GM18507 (cell line): ENCODE results near the gene TKFC.
A peak's percentile ranks its signal among the peaks of the same experiment; 100 is the strongest.

ENCODE experiments used
- DNase-seq: peaks from one replicate; pipeline ENCODE4 v3.0.0; 2011; ENCODE audit warnings: low read depth; ENCODE audit not compliant: insufficient read length; ENCODE audit errors: extremely low spot score
- FAIRE-seq: peaks from 2 replicates; lab custom pipeline; 2011; peaks lifted over from hg19 to GRCh38; lab: Jason Lieb, UNC

TKFC gene

DNA sequence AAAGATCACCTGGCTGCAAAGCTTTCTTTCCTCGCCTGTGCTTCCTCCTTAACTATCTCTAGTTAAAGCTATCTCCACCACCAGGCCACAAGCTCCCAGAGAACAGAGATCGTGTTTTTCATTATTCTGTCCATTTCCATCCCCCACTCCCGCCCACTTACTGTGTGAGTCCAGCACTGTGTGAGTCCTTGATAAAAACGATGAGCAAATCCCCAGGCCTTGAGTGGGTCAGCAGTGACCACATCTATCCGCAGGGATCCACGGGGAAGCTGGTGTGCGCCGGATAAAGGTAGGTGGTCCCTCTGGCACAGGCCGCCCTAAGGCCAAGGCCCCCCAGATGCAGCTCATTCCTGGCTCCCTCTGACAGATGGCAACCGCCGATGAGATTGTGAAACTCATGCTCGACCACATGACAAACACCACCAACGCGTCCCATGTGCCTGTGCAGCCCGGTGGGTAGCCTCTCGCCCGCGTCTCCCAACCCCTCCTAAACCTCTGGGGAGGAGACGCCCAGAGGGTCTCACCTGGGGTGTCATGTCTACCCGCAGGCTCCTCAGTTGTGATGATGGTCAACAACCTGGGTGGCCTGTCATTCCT lies 9.3 kb downstream of the TKFC start:
- FAIRE-seq (no peak), DNase-seq (no peak)

DNA sequence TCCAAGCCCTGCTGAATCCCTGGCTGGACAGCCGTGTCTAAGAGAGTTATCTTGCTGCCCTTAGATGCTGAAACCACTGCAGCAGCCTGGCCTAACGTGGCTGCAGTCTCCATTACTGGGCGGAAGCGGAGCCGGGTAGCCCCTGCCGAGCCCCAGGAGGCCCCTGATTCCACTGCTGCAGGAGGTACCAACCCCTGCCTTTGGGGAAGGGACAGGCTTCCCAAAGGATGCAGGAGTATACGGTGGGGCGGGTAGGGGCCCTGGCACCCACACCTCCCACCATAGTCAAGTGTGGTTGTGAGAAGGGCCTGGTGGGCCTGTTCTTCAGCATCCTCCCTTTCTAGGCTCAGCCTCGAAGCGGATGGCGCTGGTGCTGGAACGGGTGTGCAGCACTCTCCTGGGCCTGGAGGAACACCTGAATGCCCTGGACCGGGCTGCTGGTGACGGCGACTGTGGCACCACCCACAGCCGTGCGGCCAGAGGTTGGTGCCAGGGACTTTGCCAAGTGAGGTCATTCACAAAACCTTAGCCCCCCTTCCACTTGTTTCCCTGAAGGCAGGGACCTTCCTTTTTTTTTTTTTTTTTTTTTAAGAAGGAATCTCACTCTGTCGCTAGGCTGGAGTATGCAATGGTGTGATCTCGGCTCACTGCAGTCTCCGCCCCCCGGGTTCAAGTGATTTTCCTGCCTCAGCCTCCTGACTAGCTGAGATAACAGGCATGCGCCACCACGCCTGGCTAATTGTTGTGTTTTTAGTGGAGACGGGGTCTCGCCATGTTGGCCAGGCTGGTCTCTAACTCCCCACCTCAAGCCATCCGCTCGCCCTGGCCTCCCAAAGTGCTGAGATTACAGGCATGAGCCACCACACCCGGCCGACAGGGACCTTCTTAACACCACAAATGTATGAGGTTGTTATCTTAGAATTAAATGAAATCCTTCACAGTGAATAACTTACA lies 11.0 kb downstream of the TKFC start:
- FAIRE-seq (no peak), DNase-seq (no peak)

DNA sequence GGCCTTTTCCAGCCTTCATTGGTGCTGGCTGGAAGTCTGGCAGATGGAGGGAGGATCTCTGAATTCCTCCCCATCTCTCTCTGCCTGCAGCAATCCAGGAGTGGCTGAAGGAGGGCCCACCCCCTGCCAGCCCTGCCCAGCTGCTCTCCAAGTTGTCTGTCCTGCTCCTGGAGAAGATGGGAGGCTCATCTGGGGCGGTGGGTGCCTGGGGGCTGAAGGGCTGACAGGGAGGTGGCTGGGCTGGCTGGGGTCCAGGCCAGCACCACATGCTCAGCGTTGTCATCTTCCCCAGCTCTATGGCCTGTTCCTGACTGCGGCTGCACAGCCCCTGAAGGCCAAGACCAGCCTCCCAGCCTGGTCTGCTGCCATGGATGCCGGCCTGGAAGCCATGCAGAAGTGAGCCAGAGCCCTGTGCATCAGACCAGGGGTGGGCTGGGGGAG lies 12.2 kb downstream of the TKFC start:
- FAIRE-seq = no peak
- no peak for DNase-seq

DNA sequence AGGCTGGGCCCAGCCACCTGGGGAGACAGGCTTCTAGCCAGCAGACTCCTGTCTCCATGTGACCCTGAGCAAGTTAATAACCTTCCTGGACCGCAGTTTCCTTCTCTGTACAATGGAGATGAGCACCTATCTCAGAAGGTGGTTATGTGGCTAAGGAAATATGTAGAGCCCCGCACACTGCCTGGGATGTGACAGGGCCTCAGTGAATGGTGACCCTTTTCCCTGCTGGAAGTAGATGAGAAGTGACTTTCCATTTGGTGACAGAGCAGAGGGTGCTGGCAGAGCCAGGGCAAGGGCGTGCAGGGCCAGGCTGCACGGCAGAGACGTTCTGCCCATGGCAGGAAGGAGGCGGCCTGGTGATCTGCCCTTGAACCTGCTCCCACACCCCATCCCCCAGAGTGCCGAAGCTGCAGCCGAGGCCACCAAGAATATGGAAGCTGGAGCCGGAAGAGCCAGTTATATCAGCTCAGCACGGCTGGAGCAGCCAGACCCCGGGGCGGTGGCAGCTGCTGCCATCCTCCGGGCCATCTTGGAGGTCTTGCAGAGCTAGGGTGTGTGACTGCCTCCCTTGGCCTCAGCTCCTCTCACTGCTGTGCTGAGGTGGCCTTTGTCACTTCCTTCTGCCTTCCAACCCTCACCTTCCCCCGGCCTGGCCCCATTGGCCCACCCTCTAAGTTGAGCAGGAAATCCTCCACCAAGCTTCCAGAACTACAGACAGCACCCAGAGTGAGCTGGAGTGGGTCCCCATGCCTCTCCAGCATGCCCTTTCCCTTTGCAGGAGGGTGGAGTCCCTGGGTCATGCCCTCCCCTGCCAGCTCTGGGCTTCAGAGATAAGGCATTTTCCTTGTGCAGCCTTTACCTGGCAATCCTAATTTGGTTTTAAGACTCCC lies 13.2 kb downstream of the TKFC start:
- DNase-seq = no peak
- no peak for FAIRE-seq

DNA sequence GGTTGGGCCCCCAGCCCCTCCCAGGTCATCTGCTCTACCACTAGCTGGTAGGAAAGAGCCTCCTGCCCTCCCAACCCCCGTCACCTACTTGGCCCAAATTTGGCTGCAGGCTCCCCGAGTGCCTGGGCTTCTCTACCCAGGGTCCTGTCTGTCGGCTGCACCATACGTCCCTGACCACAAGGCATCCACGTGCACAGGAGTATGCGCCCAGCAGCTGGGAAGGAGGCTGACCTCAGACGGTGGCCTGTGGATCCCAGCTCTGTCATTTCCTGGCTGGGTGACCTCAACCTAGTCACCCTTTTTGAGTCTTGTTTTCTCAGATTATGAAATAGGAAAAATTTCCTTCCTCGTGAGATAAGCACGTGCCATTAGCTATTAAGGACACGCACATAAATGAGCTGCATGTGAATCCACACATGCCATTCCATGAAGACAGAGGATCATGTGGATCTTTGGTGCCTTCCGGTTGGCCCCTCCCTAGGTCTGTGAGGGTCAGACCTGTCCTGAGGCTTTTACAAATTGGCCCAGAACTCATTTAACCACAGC lies 15.0 kb downstream of the TKFC start:
- FAIRE-seq = no peak

DNA sequence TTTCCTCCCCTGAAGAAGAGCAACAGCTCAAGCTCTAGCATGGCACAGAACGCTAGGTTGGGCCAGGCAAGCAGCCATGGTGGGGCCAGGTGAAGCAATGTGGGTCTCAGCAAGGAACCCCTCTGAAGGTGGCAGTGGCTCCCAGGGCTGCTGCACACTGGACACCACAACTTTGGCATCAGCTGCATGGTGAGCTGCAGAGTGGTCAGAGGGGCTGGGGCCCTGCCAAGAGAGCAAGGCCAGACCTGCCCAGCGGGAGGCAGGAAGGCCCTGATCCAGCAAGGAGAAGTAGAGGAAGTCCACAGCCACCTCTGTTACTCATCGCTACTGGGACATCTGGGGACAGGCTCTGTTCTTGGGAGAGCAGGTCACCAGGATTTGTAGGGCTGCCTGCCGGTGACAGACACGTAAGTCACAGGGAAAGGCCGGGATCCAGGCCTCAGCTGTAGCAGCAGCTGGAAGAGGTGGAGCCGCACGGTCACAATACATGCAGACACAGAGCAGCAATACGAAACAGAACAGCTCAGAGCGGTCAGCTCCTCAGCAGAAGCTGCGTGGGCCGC lies 16.2 kb downstream of the TKFC start:
- FAIRE-seq = no peak
- DNase-seq = no peak

More for the DNA sequence above, 15.0 kb downstream of the TKFC start:
- no peak for DNase-seq

DNA sequence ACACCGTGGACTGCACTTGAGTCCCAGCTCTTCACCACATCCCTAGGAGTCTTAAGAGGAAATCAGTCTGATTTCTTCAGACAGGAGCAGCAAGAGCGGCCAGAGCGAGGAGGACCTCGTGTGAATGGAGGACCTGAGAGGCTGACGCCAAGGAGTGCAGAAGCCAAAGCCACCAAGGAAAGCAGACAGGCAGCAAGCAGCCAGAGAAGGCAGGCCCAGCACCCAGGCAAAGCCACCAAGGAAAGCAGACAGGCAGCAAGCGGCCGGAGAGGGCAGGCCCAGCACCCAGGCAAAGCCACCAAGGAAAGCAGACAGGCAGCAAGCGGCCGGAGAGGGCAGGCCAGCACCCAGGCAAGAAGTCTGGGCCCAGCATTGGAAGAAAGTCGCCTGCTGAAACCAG lies 16.9 kb downstream of the TKFC start:
- no peak for FAIRE-seq
- no peak for DNase-seq

DNA sequence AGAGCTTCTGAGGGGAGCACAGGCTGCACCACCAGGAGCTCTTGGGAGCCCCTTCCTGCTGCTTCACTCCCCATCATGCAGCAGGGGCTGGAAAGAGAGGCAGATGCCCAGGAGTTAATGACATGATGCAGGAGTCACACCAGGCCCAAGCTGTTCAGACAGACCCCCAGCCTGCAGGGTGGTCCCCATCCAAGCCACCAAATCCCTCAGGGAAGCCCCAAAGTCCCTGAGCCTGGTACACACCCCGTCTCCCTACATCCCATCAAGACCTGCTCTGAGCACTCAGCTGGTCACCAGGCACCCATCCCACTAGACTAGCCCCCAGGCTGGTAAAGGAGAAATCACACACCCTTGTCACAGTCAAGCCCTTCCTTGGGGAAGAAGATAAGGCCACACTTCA lies 17.3 kb downstream of the TKFC start:
- FAIRE-seq (no peak), DNase-seq (no peak)

DNA sequence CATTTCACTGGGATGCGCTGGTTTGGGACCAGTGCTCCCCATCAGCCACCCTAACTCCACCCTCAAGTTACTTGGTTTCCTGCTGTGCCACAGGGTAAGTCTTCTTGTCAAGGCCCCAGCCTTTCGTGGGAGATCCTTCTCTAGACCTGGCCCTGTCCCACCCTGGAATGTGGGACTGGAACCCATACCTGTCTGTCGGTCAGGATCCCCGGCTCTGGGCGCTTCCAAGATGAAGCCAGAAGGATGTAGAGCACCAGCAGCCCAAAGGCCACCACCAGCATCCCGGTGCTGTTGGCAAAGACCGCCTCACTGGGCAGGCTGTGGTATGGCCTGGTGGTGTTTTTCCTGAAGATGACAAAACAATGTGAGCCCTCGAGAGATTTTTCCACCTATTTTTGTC lies 17.8 kb downstream of the TKFC start:
- FAIRE-seq (no peak), DNase-seq (no peak)

DNA sequence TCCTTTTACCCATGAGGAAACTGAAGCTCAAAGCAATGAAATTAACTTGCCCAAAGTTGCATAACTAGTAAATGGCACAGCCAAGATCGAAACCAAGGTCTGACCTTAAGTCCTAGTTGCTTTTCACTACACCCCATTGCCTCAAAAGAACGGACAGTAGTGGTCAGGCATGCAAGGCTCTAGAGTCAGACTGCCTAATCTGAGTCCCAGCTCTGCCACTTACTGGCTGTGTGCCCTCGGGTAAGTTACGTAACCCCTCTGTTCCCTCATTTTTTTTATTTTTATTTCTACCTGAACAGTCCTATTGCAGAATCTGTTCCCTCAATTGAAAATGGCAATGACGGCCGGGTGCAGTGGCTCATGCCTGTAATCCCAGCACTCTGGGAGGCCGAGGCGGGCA lies 19.0 kb downstream of the TKFC start:
- FAIRE-seq = no peak

DNA sequence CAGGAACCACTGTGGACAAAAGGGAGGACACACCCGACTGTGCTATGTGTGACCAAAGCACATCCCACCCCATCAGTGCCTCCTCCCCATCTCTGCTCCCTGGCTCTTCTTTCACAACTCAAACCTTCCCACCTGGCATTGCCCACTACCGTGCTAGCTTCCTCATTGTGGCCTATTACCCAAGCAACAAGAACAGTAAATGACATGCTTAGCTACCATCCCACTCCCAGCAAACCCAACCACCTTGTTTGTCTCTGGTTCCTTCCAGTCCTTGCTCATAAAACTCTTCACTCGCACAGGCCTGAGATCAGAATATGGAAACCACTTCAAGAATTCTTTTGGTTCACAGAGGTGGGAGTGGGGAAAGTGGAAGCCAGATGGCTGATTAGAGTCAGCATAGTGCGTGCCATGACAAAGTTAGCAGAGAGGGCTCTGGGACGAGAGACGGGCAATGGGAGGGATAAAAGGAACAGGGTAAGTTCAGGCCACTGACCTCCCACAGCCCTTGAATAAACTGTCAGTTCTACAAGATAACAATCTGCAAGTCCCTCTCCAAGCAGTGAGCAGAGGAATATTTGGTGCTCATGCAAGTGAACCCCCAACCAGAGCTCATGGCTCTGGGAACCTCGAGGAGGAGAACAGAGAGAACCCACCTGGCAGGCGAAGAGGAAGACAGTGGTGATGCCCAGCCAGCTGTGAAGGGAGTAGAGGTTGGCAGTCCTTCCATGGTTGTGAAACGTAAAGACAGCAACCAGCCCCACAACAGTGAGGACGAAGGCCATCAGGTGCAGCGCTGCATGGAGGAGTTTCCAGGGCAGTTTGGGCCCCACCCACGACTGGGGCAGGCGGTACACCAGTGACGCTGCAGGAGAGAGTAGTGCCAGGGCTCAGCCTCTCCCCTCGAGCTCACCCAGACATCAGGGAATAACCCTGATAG lies 20.4 kb downstream of the TKFC start:
- FAIRE-seq = no peak
- DNase-seq = no peak

More for the DNA sequence above, 19.0 kb downstream of the TKFC start:
- no peak for DNase-seq

DNA sequence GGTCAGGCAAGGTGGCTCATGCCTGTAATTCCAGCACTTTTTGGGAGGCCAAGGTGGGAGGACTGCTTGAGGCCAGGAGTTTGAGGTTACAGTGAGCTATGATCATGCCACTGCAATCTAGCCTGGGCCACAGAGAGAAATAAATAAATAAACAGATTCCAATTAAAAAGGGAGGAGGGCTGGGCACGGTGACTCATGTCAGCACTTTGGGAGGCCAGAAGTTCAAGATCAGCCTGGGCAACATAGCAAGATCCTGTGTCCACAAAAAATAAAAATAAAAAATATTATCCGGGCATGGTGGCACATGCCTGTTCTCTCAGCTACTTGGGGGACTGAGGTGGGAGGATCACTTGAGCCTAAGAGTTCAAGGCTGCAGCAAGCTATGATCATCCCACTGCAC lies 21.2 kb downstream of the TKFC start:
- FAIRE-seq = no peak

DNA sequence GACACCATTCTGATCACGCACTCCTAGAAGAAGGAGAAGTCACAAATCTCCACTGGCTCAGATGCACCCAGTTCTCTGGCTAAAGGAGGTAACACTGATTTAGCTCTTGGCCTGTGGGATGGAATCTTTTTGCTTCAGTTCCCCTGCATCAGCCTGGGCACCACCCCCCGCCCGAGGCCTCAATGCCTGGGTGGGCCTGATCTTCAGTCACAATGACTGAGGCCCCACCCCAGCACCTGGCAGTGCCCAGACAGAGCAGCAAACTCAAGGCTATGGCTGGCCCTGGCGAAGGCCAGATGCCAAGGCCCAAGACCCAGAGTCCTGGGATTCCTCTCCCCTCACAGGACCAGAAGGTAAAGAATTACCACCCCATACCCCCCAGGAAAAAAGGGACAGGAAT lies 23.7 kb downstream of the TKFC start:
- no peak for FAIRE-seq
- no peak for DNase-seq

More for the DNA sequence above, 21.2 kb downstream of the TKFC start:
- DNase-seq = no peak

DNA sequence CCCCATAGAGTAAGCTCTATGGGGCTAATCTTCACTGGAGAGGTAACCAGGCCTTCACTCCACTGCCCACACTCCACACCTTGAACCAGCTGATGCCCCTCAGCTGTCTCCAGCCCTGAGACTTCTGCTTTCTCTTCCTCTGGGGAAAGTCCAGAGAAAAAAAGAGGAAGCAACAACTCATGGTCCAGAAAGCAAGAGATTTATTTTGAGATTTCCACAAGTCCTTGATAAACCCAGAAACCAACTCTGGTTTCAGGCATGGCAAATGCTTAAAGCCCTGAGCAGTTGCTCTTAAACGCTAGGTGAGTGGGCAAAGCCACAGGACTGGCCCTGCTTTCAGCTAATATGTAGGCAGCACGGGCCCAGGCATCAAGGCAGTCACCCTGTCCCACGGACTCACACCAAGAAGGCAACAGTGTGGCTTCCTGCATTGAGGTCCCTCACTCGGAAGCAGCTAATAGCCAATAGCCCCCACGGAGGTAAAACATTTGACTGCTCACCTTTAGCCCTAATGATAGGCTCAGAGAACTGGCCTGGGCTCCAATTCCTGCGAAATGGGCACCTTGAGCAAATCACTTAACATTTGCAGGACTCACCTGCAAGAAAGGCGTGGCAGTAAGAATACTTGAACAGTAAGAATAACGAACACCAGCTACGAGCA lies 24.3 kb downstream of the TKFC start:
- FAIRE-seq (peak; percentile 90), DNase-seq (no peak)

DNA sequence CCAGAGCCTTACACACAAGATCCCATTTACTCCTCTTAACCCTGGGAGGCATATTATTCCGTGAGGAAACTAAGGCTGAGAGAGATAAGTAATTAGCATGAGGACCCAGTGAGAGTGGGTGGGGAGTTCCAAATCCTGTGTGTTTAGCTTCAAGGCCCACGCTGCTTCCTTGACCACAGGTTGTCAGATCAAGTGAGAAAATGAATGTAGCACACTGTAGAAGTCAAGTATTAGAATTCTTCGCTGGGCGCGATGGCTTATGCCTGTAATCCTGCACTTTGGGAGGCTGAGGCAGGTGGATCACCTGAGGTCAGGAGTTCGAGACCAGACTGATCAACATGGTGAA lies 24.8 kb downstream of the TKFC start:
- DNase-seq (no peak), FAIRE-seq (no peak)

DNA sequence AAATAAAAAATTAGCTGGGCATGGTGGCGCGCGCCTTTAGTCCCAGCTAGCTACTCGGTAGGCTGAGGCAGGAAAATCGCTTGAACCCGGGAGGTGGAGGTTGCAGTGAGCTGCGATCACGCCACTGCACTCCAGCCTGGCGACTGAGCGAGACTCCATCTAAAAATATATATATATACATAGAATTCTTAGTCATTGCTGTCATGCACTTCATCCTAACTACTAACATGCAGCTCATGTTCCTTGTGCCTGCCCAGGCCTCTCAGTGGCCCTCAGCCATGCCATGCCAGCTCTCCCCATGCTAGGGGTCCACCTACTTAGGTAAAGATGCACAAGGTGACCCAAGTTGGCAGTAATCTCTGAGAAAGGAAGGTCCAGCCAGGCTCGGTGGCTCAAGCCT lies 25.5 kb downstream of the TKFC start:
- no peak for DNase-seq
- FAIRE-seq = no peak

DNA sequence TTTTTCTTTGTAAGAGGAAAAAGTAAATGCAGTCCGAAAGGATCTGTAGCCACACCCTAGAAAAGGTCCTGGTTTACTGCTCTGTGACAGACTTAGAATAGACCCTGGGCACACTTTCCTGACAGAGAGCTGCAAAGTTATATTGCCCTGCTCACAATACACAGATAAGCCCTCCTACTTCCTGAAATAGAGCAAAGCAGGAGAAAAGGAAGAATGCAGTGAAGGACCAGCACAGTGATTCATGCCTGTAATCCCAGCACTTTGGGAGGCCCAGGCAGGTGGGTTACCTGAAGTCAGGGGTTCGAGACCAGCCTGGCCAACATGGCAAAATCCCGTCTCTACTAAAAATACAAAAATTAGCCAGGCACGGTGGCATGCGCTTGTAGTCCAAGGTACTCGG lies 26.5 kb downstream of the TKFC start:
- no peak for DNase-seq
- no peak for FAIRE-seq

DNA sequence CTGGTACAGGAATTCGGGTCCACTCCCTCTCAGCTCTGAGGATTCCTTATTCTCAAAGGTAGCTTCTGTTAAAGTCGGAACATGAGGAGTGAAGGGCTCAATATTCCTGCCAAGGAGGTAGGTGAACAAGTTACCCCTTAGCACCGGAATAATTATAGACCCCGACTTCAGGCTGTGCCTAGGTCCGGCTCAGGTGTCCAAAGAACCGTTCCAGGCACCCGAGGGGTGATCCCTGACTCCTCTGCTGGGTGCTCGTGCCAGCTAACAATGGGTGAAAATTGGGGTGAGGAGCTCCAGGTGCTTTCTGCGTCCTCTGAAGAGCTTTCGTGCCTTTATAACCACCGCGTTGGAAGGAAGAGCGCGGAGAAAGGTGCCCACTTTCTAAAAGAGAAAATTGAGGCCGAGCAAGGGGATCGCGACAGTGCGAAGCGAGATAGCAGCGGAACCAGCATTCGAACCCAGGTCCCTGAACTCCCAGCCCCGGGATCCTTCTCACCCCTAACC lies 28.3 kb downstream of the TKFC start:
- no peak for FAIRE-seq
- no peak for DNase-seq
